Natural killer cell treated with Interleukin-12 subunit alpha and Interleukin-12 subunit beta and Interleukin-15 and Interleukin-18, amount 100 ng/mL, for 72 hours (primary cell): ENCODE results near the gene BICDL1. TPM values are rescaled to one million over a fixed set of nuclear protein-coding genes. Genes with fewer than 3 reads are reported as not detected.

ENCODE experiments used
- ATAC-seq, 2 donors: fragments of 150-1000 bp; cut with Tn5 transposase in 1 of 2; sonication (Bioruptor Pico), chemical (Tn5 transposase) in 1 of 2; 2 replicates each; pipeline ENCODE4 v1.10.0; 2021
- DNase-seq: peaks from one replicate; pipeline ENCODE4 v3.0.0; 2022; ENCODE audit warnings: low spot score
- H3K27ac Mint-ChIP-seq, 2 donors: 1 replicate in 1 of 2; 2 replicates in 1 of 2; pipeline ENCODE4 v1.8.0; 2022; ENCODE audit warnings: mixed read lengths in 2 of 2, mild to moderate bottlenecking in 1 of 2, moderate library complexity in 1 of 2
- H3K27me3 Mint-ChIP-seq, 2 donors: 1 replicate in 1 of 2; 2 replicates in 1 of 2; pipeline ENCODE4 v1.8.0; 2022; ENCODE audit warnings: mixed read lengths in 2 of 2
- H3K36me3 Mint-ChIP-seq: one replicate; pipeline ENCODE4 v1.8.0; 2022; ENCODE audit warnings: mixed read lengths
- H3K4me1 Mint-ChIP-seq, 2 donors: 1 replicate in 1 of 2; 2 replicates in 1 of 2; pipeline ENCODE4 v1.8.0; 2022; ENCODE audit warnings: low read depth in 2 of 2, mixed read lengths in 2 of 2, mild to moderate bottlenecking in 1 of 2
- H3K4me3 Mint-ChIP-seq: one replicate; pipeline ENCODE4 v1.8.0; 2022; ENCODE audit warnings: mixed read lengths
- H3K9me3 Mint-ChIP-seq: 2 replicates; pipeline ENCODE4 v1.8.0; 2022; ENCODE audit warnings: mixed read lengths
- total RNA-seq, 2 donors: library from RNA; stranded (reverse); gene quantifications; one replicate each; pipeline ENCODE4 v1.2.3, GENCODE V29; 2022

The BICDL1 gene
- total RNA-seq, 2 donors from 2014 or later: 4.3 to 9.8 TPM

DNA sequence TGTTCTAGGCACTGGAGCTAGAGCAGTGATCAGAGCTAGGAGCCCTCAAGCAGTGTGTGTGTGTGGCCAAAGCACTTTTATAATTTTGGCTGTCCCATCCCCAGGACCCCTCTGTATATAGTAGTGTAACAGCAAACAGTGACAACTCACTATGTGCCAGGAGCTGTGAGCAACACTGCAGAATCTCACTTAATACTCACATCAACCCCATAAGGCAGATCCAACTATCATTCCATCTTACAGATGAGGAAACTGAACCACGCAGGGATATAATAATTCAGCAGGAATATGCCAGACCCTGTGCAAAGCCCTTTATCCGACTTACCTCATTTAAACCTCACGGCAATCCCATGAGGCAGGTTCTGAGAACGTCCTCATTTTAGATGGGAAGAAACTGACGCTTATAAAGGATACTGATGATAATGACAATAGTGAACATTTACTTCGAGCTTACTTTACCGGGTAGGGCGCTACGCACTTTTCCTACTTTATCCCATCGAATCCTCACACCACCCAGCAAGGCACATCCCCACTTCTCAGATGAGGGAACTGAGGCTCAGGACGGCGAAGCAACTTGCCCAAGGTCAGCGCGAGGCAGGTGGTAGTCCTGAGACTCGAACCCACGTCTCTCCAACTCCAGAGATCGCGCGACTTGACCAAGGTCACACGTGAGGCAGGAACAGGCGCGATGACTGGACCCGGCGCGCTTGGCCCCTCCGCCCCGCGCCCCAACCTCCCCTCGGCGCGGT lies 126.8 kb downstream of the BICDL1 start:
- Mint-ChIP-seq H3K27ac (peak overlapping the region; percentile 60 to 91), H3K4me1 (peaks cover 71 to 72% of the 10 kb centered on the region in 2 donors), H3K36me3 (peaks cover 13% of the 10 kb centered on the region), H3K27me3 (no peaks in the 10 kb centered on the region), H3K9me3 (no peaks in the 10 kb centered on the region), H3K4me3 (peak overlapping the region; percentile 89)
- DNase-seq: no peak
- ATAC-seq: peak in 1 of 2 donors; percentile 45

DNA sequence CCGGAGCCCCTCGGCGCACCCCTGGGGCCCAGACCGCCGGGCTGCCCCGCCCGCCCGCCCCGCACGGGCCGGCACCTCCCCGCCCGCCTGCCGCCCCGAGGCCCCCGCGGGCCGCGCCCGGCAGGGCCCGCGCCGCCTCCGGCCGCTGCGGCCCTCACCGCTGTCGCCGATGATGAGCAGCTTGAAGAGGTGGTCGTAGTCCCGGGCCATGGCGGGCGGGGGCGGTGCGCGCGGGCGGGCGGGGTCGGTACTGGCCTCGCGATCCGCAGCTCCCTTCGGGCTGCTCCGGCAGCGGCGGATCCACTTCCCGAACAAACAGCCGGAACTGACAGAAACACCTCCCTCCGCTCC lies 127.4 kb downstream of the BICDL1 start, which contains the start of gene RAB35:
Gene RAB35 (minus strand): TSS at position 313 of the 351 bp plus-strand sequence. CDS start 103 bp downstream, at position 210.
- DNase-seq (no peak), ATAC-seq (no peak)
- no peaks in the 10 kb centered on the region for H3K9me3 Mint-ChIP-seq
- peak within 1 kb of the TSS; percentile 95 for H3K4me3 Mint-ChIP-seq
- H3K4me1 Mint-ChIP-seq: peaks cover 69 to 72% of the 10 kb centered on the region in 2 donors
- H3K36me3 Mint-ChIP-seq: peaks cover 13% of the 10 kb centered on the region
- H3K27ac Mint-ChIP-seq: peak within 1 kb of the TSS; percentile 89 to 91
- no peaks in the 10 kb centered on the region for H3K27me3 Mint-ChIP-seq

DNA sequence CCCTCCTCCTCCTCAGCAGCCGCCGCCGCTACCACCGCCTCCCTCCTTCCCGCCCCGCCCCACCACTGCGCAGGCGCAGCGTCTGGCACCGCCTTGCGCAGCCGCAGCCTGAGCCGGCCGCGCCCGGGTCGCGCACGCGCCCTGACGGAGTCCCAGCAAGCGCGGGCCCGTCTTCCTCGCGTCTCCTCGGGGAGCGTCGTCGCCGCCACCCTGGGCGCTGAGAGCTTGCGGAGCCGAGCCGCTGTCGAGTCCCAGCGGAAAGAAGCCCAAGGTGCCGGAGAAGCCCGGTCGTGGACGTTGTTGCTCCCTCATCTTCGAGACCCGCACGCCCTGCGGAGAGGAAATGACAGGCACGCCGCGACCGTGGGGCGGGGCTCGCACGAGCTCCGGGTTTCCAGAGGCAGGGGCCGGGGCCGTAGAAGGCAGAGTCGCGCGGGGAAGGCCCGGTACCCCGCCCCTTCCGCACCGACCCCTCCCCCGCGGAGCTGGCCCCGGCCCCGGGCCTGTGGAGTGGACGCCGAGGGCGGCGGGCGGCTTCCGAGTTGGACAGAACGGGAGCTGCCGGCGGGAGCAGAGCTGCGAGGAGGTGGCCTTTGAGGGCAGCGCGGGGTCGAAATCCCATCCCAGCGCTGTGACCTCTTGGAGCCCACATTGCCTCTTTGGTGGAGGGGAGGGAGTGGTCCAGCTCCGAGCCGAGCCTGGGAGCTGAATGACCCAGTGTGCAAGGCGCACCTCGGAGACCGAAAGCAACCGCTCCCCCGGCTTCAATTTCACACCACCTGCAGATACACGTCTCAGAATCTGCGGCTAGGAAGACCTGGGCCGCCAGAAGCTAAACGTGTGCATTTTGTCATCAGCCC lies 128.0 kb downstream of the BICDL1 start:
- peak overlapping the region; percentile 89 to 91 for H3K27ac Mint-ChIP-seq
- no peaks in the 10 kb centered on the region for H3K9me3 Mint-ChIP-seq
- H3K27me3 Mint-ChIP-seq: no peaks in the 10 kb centered on the region
- peak; percentile 90 to 91 for ATAC-seq
- peaks cover 13% of the 10 kb centered on the region for H3K36me3 Mint-ChIP-seq
- H3K4me3 Mint-ChIP-seq: peak overlapping the region; percentile 95
- peaks cover 69 to 72% of the 10 kb centered on the region in 2 donors for H3K4me1 Mint-ChIP-seq
- peak; percentile 98 for DNase-seq

DNA sequence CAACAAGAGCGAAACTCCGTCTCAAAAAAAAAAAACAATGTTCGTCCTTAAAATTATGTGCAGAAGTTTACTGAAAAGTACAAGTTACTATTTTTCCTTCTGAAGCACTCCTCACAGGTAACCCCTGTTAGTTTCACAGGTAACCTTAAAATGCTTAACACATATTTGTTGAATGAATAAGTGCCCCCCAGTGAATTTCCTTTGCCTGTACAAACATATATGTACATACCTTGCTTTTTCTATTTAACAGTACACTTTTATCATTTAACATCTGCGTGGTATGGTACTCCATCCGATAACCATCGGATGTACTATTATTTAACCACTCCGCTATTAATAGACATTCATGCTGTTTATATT lies 128.9 kb downstream of the BICDL1 start:
- Mint-ChIP-seq H3K27ac (peak overlapping the region; percentile 89 to 91), H3K4me1 (peaks cover 61 to 67% of the 10 kb centered on the region in 2 donors), H3K36me3 (peaks cover 13% of the 10 kb centered on the region), H3K4me3 (peak overlapping the region; percentile 95), H3K9me3 (no peaks in the 10 kb centered on the region), H3K27me3 (no peaks in the 10 kb centered on the region)
- ATAC-seq: no peak
- no peak for DNase-seq

DNA sequence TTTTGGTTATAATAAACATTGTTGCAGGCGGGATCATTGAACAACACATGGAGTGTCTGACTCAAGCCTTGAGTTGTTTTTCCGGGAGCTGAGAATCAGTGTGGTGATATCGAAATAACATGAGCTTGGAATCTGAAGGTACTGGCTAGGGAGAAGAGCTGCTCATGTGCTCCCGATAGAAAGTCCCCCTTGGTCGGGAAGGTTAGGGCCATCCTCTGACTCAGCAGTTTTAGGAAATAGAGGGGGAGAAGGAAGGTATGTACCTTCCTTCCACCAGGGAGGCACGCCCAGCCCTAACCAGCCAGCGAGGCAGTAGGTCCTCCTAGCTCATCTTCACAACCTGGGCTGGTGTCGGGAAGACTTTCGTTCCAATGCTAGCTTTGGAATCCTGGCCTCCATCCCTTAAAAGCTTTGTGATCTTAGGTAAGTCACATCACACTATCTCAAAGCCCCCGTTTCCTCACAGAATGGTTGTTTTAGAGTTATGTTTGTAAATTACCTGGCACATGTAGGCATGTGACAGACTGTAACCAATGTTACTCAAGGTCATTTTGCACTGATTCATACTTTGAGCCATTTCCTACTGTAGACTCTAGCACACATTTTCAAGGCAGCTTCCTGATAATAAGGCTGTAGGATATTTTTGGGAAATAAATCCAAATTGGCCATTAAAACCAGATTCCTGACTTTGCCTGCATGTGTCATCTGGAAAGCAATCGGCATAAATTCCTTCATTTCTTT lies 129.5 kb downstream of the BICDL1 start:
- peak overlapping the region; percentile 91 to 92 for H3K27ac Mint-ChIP-seq
- H3K27me3 Mint-ChIP-seq: no peaks in the 10 kb centered on the region
- peaks cover 58 to 71% of the 10 kb centered on the region in 2 donors for H3K4me1 Mint-ChIP-seq
- peak overlapping the region; percentile 95 for H3K4me3 Mint-ChIP-seq
- ATAC-seq (no peak), DNase-seq (no peak)
- H3K9me3 Mint-ChIP-seq: no peaks in the 10 kb centered on the region
- H3K36me3 Mint-ChIP-seq: peaks cover 13% of the 10 kb centered on the region

DNA sequence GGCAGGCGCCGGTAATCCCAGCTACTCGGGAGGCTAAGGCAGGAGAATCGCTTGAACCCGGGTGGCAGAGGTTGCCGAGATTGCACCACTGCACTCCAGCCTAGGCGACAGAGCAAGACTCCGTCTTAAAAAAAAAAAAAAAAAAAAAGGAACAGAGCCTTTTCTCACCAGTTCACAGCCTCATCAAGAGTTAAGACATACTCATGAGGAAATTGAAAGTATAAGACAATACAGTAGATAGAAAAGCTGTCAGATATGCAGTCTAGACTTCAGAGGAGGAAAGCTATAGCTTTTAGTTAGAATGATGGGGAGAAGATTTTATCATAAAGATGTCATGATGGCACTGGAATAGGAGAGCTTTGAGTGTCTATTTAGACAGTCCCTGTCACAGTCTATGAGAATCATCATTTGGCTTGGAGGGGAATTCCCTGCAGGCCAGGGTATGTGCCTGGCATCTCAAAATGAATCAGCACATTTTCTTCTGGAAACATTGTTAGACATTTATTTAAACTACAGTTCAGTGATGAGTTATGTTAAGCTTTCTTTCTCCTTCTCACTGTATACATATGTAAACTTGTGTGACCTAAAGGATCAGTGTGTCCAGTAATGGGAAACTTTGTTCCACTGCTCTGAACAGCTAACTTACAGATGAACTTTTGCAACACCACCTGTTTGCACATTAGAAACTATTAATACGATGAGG lies 130.4 kb downstream of the BICDL1 start:
- Mint-ChIP-seq H3K4me3 (peak overlapping the region; percentile 95), H3K27ac (peak overlapping the region; percentile 91 to 92), H3K9me3 (no peaks in the 10 kb centered on the region), H3K4me1 (peaks cover 64 to 76% of the 10 kb centered on the region in 2 donors), H3K27me3 (no peaks in the 10 kb centered on the region), H3K36me3 (peaks cover 13% of the 10 kb centered on the region)
- ATAC-seq: peak; percentile 46 to 47
- no peak for DNase-seq

DNA sequence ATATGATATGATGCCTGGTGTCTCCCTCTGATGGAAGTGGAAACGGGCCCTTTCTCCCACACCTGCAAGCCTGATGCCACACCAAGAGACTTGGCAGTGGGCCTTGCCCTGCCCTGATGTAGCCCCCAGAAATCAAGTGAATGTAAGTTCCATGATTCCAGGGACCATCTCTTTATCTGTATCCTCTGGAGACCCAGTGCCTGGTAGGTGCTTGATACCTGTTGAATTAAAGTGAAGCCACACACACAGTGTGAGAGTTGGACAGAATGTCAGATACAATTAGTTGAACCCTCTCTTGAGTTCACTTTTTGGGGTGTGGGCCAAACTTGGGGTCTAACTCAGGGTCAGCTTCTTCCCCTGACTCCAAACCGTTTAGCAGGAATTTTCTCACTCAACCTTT lies 132.3 kb downstream of the BICDL1 start:
- DNase-seq: no peak
- Mint-ChIP-seq H3K27ac (peak overlapping the region; percentile 33 to 92), H3K4me3 (peak overlapping the region; percentile 60), H3K9me3 (no peaks in the 10 kb centered on the region), H3K27me3 (no peaks in the 10 kb centered on the region), H3K4me1 (peaks cover 47 to 57% of the 10 kb centered on the region in 2 donors), H3K36me3 (no peaks in the 10 kb centered on the region)
- no peak for ATAC-seq

DNA sequence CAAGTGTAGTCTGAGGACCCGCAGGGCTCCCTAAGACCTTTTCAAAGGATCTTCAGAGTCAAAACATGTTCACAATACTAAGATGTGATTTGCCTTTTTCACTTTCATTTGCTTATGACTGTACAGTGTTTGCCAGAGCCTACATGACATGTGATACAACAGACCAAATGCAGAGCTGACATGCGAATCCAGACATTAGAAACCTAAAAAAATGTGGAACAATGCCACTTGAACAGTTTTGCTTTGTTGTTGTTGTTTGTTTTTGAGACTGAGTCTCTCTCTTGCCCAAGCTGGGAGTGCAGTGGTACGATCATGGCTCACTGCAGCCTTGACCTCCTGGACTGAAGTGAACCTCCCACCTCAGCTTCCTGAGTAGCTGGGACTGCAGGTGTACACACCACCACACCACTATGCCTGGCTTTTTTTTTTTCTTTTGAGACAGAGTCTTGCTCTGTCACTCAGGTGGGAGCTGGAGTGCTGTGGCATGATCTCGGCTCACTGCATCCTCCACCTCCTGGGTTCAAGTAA lies 132.8 kb downstream of the BICDL1 start:
- no peak overlapping the region for H3K27ac Mint-ChIP-seq
- DNase-seq (no peak), ATAC-seq (peak in 1 of 2 donors; percentile 39)
- H3K36me3 Mint-ChIP-seq: peaks cover 5% of the 10 kb centered on the region
- peaks cover 47 to 57% of the 10 kb centered on the region in 2 donors for H3K4me1 Mint-ChIP-seq
- H3K4me3 Mint-ChIP-seq: peak overlapping the region; percentile 8
- H3K9me3 Mint-ChIP-seq: no peaks in the 10 kb centered on the region
- no peaks in the 10 kb centered on the region for H3K27me3 Mint-ChIP-seq

DNA sequence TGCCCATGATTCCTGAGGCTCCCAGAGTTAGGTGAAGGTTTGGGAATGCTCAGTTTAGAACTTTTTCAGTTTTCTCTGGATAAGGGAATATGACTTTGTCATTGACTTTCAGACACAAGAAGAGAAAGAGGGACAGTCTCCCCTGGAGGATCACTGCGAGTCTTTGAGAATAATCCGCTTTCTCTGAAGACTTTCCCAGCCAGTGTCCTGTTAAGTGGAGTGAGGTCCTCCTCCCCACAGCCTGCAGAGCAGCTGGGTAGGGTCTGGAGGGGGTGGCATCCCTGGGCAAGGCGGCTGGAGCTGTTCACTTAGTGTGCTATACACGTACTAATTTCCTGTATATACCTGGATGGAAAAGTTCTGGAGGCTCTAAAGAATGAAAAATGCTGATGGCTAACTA lies 136.0 kb downstream of the BICDL1 start:
- Mint-ChIP-seq H3K4me3 (no peak overlapping the region), H3K4me1 (peaks cover 22 to 30% of the 10 kb centered on the region in 2 donors), H3K27me3 (no peaks in the 10 kb centered on the region), H3K36me3 (peaks cover 16% of the 10 kb centered on the region), H3K9me3 (no peaks in the 10 kb centered on the region), H3K27ac (peak overlapping the region in 1 of 2 donors; percentile 4)
- no peak for DNase-seq
- ATAC-seq: no peak

DNA sequence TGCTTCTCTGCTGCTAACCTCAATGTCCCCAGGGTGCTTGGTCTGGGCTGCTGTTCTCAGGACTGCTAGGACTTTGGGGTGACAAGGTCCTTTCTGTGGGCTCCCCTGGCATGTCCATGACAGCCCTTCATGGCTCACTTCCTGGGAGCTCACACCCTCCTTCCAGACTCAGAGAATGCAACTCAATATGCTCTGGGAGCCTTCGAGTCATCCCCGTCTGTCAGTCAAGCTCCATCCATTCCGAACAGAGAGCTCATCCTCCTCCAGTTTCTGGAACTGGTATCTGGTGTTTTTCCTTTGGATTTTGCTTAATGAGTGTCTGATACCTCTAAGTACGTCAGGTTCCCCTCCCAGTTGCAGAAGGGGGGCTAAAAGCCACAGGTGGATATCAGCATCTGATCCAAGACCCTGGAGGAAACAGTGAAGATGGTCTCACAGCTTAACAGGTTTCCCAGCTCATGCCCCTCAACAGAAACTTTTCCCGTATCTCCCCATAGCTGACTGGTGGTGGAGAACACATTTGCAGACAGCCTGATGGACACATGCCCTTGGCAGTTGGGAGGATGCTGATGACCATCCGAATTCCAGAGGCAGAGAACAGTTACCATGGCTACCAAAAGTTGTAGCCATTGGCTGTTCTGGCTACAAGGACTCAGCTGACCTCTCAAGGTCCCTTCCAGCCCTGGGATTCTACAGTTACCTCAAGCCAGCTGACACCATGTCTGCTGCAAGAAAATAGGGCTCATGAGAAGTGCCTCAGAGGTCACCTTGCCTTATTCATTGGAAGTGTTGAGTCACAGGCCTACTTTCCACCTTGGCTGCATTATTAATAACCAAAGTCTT lies 137.0 kb downstream of the BICDL1 start:
- peak overlapping the region in 1 of 2 donors; percentile 9 for H3K27ac Mint-ChIP-seq
- no peak for ATAC-seq
- H3K9me3 Mint-ChIP-seq: no peaks in the 10 kb centered on the region
- H3K4me1 Mint-ChIP-seq: peaks cover 16 to 22% of the 10 kb centered on the region in 2 donors
- H3K36me3 Mint-ChIP-seq: peaks cover 16% of the 10 kb centered on the region
- H3K27me3 Mint-ChIP-seq: no peaks in the 10 kb centered on the region
- no peak for DNase-seq
- no peak overlapping the region for H3K4me3 Mint-ChIP-seq

DNA sequence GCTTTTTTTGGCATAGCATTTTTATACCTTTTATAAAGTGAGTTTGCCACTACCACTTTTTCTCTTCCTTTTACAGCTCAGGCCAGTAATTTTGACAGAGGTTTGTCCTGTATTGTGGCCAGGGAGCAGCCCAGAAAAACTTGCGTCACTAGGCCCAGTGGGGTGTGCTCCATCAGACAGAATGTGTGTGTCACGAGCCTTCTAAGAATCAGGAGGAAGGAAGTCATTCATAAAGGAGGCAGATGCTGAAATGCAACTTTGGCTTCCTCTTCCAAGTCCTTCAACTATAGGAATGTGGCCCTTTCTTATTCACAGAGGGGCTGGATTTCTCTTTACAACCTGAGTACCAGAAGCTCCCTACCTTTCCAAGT lies 137.6 kb downstream of the BICDL1 start:
- H3K4me1 Mint-ChIP-seq: peaks cover 13 to 16% of the 10 kb centered on the region in 2 donors
- no peak for ATAC-seq

DNA sequence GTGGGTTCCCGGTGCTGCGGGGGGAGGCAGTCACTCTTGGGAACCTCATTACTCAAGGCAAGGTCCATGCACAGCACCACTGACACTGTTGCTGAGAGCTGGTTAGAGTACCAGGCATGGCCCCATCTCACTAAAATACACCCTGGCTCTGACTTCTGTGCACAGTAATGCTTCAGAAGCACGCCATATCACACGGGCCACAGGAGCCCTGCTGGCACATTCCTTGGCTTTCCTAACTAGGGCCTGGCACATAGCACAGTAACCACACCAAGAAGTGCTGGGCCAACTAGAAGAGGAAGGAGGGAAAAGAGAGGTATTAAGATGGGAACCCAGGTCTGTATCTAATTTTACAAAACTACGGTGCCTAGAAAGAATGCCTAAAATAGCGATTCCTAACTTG lies 141.0 kb downstream of the BICDL1 start:
- H3K9me3 Mint-ChIP-seq: no peaks in the 10 kb centered on the region
- DNase-seq: no peak
- ATAC-seq: no peak
- H3K4me3 Mint-ChIP-seq: no peak overlapping the region
- H3K27ac Mint-ChIP-seq: no peak overlapping the region
- peaks cover 16% of the 10 kb centered on the region for H3K36me3 Mint-ChIP-seq
- no peaks in the 10 kb centered on the region for H3K4me1 Mint-ChIP-seq
- no peaks in the 10 kb centered on the region for H3K27me3 Mint-ChIP-seq

More for the DNA sequence above, 137.6 kb downstream of the BICDL1 start:
- Mint-ChIP-seq H3K27ac (peak overlapping the region in 1 of 2 donors; percentile 9), H3K4me3 (no peak overlapping the region), H3K36me3 (peaks cover 16% of the 10 kb centered on the region), H3K27me3 (no peaks in the 10 kb centered on the region), H3K9me3 (no peaks in the 10 kb centered on the region)
- no peak for DNase-seq
